ENCODE results near the gene MFSD12. TPM values are rescaled to one million over a fixed set of nuclear protein-coding genes. Genes with fewer than 3 reads are reported as not detected.
"Not testable (repeated sequence)": the region's sequence is repeated elsewhere in the genome, so short reads cannot be mapped to it uniquely, and the experiment has no call there.

Gene MFSD12
- total RNA-seq, 1 donor from 2014 or later: 76.9 TPM

- intact Hi-C loops (cut with micrococcal nuclease): no loop called here
- CTCF ChIA-PET: no interaction called here
- Mint-ChIP-seq H3K36me3 (ENCODE audit: low read depth) (peaks cover 40% of the 10 kb centered on the region), H3K27ac (no peak overlapping the region), H3K4me3 (no peak overlapping the region), H3K9me3 (no peaks in the 10 kb centered on the region), H3K27me3 (no peaks in the 10 kb centered on the region), H3K4me1 (peaks cover 54% of the 10 kb centered on the region)
- ATAC-seq (ENCODE audit: low read depth): no peak
- POLR2A ChIA-PET: no interaction called here
- DNase-seq: no peak
- no peak for TF ChIP-seq CTCF (IDR thresholded peaks at IDR 0.05)
These were observed 45.7 kb downstream of the MFSD12 start for GRCh38 chr19:3511506-3512251.

- no peaks in the 10 kb centered on the region for H3K27me3 Mint-ChIP-seq
- peaks cover 42% of the 10 kb centered on the region for H3K36me3 Mint-ChIP-seq (ENCODE audit: low read depth)
- ChIA-PET POLR2A (no interaction called here), CTCF (no interaction called here)
- no peak for DNase-seq
- intact Hi-C loops (cut with micrococcal nuclease): no loop called here
- H3K4me3 Mint-ChIP-seq: no peak overlapping the region
- no peak for ATAC-seq (ENCODE audit: low read depth)
- no peaks in the 10 kb centered on the region for H3K9me3 Mint-ChIP-seq
- TF ChIP-seq CTCF (IDR thresholded peaks at IDR 0.05): no peak
- H3K4me1 Mint-ChIP-seq: peaks cover 47% of the 10 kb centered on the region
- no peak overlapping the region for H3K27ac Mint-ChIP-seq
These were observed 46.7 kb downstream of the MFSD12 start for GRCh38 chr19:3510727-3511126.

GRCh38 chr19:3509566-3509989, 47.8 kb downstream of the MFSD12 start:
- DNase-seq (no peak), ATAC-seq (ENCODE audit: low read depth) (no peak)
- Mint-ChIP-seq H3K27me3 (no peaks in the 10 kb centered on the region), H3K4me1 (peaks cover 50% of the 10 kb centered on the region), H3K36me3 (ENCODE audit: low read depth) (peaks cover 42% of the 10 kb centered on the region), H3K27ac (no peak overlapping the region), H3K4me3 (peak overlapping the region; percentile 44), H3K9me3 (no peaks in the 10 kb centered on the region)
- CTCF ChIA-PET: no interaction called here
- intact Hi-C loops (cut with micrococcal nuclease): loop anchor here (5.0 to 10.0 kb wide), 5 partner anchors 48 to 945 kb away; partner anchors contain the start of genes APBA3, CHAF1A, MFSD12 and MRPL54
- POLR2A ChIA-PET: interaction anchor here (0.5 kb wide), 1 partner anchor 561 kb away, joined by 4 read pairs; no protein-coding TSS in a partner anchor
- TF ChIP-seq CTCF (IDR thresholded peaks at IDR 0.05): no peak

GRCh38 chr19:3508771-3509535, 48.4 kb downstream of the MFSD12 start:
- ATAC-seq (ENCODE audit: low read depth): no peak
- intact Hi-C loops (cut with micrococcal nuclease): loop anchor here (5.0 to 10.0 kb wide), 5 partner anchors 48 to 946 kb away; partner anchors contain the start of genes APBA3, CHAF1A, MFSD12 and MRPL54
- H3K27me3 Mint-ChIP-seq: no peaks in the 10 kb centered on the region
- peaks cover 38% of the 10 kb centered on the region for H3K36me3 Mint-ChIP-seq (ENCODE audit: low read depth)
- CTCF ChIA-PET: no interaction called here
- H3K9me3 Mint-ChIP-seq: no peaks in the 10 kb centered on the region
- no peak for TF ChIP-seq CTCF (IDR thresholded peaks at IDR 0.05)
- DNase-seq: no peak
- no peak overlapping the region for H3K27ac Mint-ChIP-seq
- peak overlapping the region; percentile 44 for H3K4me3 Mint-ChIP-seq
- H3K4me1 Mint-ChIP-seq: peaks cover 49% of the 10 kb centered on the region
- POLR2A ChIA-PET: interaction anchor here (0.5 kb wide), 1 partner anchor 560 kb away, joined by 4 read pairs; no protein-coding TSS in a partner anchor

GRCh38 chr19:3508121-3508661, 49.2 kb downstream of the MFSD12 start:
- H3K27ac Mint-ChIP-seq, CTCF ChIA-PET: not testable (repeated sequence)

More at GRCh38 chr19:3508121-3508661, 49.2 kb downstream of the MFSD12 start:
- H3K27me3 Mint-ChIP-seq; POLR2A ChIA-PET; DNase-seq; H3K9me3 Mint-ChIP-seq; ATAC-seq (ENCODE audit: low read depth): not testable (repeated sequence)
- Mint-ChIP-seq H3K36me3 (ENCODE audit: low read depth) (peaks cover 36% of the 10 kb centered on the region), H3K4me3 (peak overlapping the region; percentile 41), H3K4me1 (peaks cover 46% of the 10 kb centered on the region)
- intact Hi-C loops (cut with micrococcal nuclease): loop anchor here (5.0 to 10.0 kb wide), 5 partner anchors 49 to 947 kb away; partner anchors contain the start of genes APBA3, CHAF1A, MFSD12 and MRPL54

Measured in activated B cell treated with CpG ODN at 0.5 μM for 24 hours (primary cell).